ENCODE results near the gene GSG1L. TPM values are rescaled to one million over a fixed set of nuclear protein-coding genes. Genes with fewer than 3 reads are reported as not detected.

Gene GSG1L
- total RNA-seq, 2 experiments from 2014 or later = not detected

DNA sequence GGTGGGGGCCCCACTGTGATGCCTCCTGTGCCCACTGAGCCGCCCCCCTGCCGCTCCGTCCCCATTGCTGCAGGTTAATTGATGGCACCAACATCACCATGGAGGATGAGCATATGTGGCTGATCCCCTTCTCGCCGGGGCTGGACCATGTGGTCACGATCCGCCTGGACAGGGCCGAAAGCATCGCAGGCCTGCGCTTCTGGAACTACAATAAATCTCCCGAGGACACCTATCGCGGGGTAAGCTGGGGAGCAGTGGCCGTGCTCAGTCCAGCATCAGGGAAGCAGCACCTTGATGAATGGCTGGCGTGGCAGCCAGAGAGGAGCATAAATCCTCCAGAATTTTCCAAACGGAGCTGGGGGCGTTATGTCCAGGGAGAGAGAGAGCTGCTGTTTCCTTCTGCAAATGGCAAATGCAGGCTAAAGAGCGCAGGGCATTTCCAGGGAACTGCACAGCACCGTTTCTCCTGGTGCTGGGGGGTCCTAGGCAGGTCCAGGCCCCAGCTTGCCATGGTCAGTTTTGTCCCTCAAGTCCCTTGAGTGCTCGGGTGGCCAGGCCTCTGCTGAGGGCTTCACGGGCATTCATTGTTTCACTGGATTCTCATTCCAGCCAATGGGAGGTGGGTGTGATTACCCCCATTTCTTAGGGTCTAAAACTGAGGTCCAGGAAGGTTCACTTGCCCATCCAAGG is 297.1 kb downstream of the GSG1L start:
- no peaks in the 10 kb centered on the region for H3K9me3 Mint-ChIP-seq
- peaks cover 9% of the 10 kb centered on the region for H3K36me3 Mint-ChIP-seq (ENCODE audit: low read depth)
- ATAC-seq (no peak), DNase-seq (no peak)
- TF ChIP-seq, protein P1, sequence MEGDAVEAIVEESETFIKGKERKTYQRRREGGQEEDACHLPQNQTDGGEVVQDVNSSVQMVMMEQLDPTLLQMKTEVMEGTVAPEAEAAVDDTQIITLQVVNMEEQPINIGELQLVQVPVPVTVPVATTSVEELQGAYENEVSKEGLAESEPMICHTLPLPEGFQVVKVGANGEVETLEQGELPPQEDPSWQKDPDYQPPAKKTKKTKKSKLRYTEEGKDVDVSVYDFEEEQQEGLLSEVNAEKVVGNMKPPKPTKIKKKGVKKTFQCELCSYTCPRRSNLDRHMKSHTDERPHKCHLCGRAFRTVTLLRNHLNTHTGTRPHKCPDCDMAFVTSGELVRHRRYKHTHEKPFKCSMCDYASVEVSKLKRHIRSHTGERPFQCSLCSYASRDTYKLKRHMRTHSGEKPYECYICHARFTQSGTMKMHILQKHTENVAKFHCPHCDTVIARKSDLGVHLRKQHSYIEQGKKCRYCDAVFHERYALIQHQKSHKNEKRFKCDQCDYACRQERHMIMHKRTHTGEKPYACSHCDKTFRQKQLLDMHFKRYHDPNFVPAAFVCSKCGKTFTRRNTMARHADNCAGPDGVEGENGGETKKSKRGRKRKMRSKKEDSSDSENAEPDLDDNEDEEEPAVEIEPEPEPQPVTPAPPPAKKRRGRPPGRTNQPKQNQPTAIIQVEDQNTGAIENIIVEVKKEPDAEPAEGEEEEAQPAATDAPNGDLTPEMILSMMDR (IDR thresholded peaks at IDR 0.05) = no peak
- ChIA-PET POLR2A (no interaction called here), CTCF (no interaction called here)
- no peak overlapping the region for H3K4me3 Mint-ChIP-seq
- H3K27me3 Mint-ChIP-seq = no peaks in the 10 kb centered on the region
- H3K27ac Mint-ChIP-seq = no peak overlapping the region
- H3K4me1 Mint-ChIP-seq (ENCODE audit: low read depth) = no peaks in the 10 kb centered on the region
- intact Hi-C loops (cut with micrococcal nuclease) = no loop called here

DNA sequence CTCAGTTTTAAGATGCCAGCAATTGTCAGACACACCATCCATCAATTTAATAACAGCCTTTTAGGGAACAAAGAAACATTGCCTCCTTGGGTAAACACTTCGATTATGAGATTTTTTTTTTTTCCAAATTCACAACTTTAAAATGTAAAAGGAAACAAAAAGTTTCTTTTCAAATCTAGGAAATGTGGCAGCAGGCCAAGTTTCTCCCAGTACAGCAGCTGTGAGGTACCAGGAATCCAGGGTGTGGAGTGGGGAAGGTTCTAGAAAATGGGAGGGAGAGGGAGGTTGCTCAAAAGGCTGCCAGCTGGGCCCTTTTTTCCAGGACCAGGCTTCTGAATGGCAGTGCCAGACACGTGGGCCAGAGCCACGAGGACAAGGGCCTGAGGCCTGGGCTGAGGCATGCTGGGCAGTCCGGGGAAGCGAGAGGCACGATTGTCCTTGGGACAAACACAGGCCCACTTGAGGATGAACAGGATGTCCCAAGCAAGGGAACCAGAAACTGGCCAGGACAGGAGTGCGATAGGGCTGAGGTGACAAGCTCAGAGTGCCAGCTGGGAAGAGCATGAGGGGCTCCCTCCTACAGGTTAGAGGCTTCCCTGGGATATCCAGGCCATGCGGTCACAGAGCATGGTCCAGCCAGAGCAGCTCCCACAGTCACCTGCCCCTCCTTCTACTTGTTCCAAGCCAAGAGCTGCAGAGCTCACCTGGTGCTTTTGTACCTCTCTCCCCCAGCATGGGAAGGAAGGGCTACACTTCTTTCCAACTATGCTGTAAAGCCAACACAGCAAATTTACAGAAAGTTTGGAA is 298.4 kb downstream of the GSG1L start:
- no peak overlapping the region for H3K4me3 Mint-ChIP-seq
- CTCF ChIA-PET = no interaction called here
- ATAC-seq (no peak), DNase-seq (no peak)
- H3K9me3 Mint-ChIP-seq = no peaks in the 10 kb centered on the region
- peaks cover 8% of the 10 kb centered on the region for H3K36me3 Mint-ChIP-seq (ENCODE audit: low read depth)
- H3K4me1 Mint-ChIP-seq (ENCODE audit: low read depth) = no peaks in the 10 kb centered on the region
- intact Hi-C loops (cut with micrococcal nuclease) = no loop called here
- TF ChIP-seq, protein P1 (IDR thresholded peaks at IDR 0.05) = no peak
- POLR2A ChIA-PET = interaction anchor here (0.6 kb wide), 1 partner anchor 8 kb away, joined by 3 read pairs; no protein-coding TSS in a partner anchor
- no peaks in the 10 kb centered on the region for H3K27me3 Mint-ChIP-seq
- no peak overlapping the region for H3K27ac Mint-ChIP-seq

DNA sequence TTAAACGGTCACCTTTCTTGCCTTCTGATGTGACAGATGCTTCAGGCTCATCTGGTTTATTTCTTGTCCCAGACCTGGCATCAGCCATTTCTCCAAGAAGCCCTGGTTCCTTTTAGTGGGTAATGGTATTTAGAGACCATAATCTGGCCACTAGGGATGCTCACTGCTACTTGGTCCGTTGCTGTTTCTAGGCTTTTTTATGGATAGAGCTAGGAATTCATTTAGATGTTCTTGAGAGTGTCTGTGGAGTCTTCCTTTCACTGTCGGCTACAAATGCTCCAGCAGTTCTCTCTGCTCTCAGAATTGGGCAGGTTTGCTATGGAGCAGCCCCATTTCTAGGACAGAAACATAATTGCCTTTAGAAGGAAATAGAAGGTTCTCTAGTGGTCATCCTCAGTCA is 299.1 kb downstream of the GSG1L start:
- ATAC-seq = no peak
- TF ChIP-seq, protein P1 (IDR thresholded peaks at IDR 0.05) = no peak

DNA sequence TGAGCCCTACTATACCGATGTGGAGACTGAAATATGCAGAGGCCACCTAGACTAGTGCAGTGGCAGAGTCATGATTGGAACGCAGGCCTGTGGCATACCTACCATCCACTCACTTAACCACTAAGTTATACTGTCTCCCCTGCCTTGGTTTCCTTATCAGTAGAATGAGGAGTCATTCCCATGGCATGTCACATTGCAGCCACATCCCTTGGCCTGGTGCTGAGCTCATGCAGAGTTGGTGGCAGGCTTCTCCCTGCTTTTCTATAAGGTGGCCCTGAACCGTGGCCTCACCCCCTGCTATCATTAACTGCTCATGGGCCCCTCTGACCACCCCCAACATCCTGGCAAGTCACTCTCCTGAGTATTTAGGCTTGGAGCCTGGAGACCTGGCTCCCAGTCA is 301.1 kb downstream of the GSG1L start:
- H3K27me3 Mint-ChIP-seq = no peaks in the 10 kb centered on the region
- POLR2A ChIA-PET = no interaction called here
- no peak for ATAC-seq
- TF ChIP-seq, protein P1 (IDR thresholded peaks at IDR 0.05) = no peak
- H3K9me3 Mint-ChIP-seq = no peaks in the 10 kb centered on the region
- CTCF ChIA-PET = no interaction called here
- H3K4me1 Mint-ChIP-seq (ENCODE audit: low read depth) = no peaks in the 10 kb centered on the region
- DNase-seq = no peak
- intact Hi-C loops (cut with micrococcal nuclease) = no loop called here
- H3K4me3 Mint-ChIP-seq = no peak overlapping the region
- H3K27ac Mint-ChIP-seq = no peak overlapping the region
- H3K36me3 Mint-ChIP-seq (ENCODE audit: low read depth) = peaks cover 7% of the 10 kb centered on the region

More for the DNA sequence above, 299.1 kb downstream of the GSG1L start:
- Mint-ChIP-seq H3K4me1 (ENCODE audit: low read depth) (no peaks in the 10 kb centered on the region), H3K36me3 (ENCODE audit: low read depth) (peaks cover 7% of the 10 kb centered on the region), H3K27me3 (no peaks in the 10 kb centered on the region), H3K9me3 (no peaks in the 10 kb centered on the region), H3K4me3 (no peak overlapping the region), H3K27ac (no peak overlapping the region)
- no peak for DNase-seq
- intact Hi-C loops (cut with micrococcal nuclease) = no loop called here
- POLR2A ChIA-PET = no interaction called here
- CTCF ChIA-PET = no interaction called here

DNA sequence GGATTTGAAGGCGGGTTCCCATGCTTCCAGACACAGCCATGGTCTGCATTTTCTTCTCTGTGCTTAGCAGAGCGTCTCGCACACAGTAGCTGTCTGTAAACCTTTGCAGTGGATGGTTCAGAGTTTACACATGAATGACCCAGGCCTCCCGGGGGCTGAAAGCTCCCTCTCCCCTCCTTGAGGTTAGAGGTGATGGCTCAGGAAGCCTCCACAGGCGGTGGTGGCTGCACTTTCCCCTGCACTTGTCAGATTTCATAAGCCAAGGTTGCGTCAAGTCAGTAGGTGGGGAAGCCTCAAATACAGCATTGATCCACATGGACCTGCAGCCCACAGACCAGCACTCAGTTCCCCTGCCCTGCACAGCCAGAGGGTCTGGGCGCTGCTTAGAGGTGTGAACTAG is 301.7 kb downstream of the GSG1L start:
- Mint-ChIP-seq H3K9me3 (no peaks in the 10 kb centered on the region), H3K27me3 (no peaks in the 10 kb centered on the region), H3K36me3 (ENCODE audit: low read depth) (peaks cover 7% of the 10 kb centered on the region), H3K27ac (no peak overlapping the region), H3K4me1 (ENCODE audit: low read depth) (no peaks in the 10 kb centered on the region), H3K4me3 (no peak overlapping the region)
- ChIA-PET CTCF (no interaction called here), POLR2A (no interaction called here)
- ATAC-seq = no peak
- no peak for DNase-seq
- TF ChIP-seq, protein P1 (IDR thresholded peaks at IDR 0.05) = no peak
- intact Hi-C loops (cut with micrococcal nuclease) = no loop called here

All from activated CD8-positive, alpha-beta T cell treated with anti-CD3 and anti-CD28 coated beads for 36 hours (primary cell).